Measurements from ENCODE around the gene MT1F.
"Not testable (repeated sequence)": the region's sequence is repeated elsewhere in the genome, so short reads cannot be mapped to it uniquely, and the experiment has no call there.

MT1F gene

GRCh38 chr16:56645838-56646237 lies 11.9 kb upstream of the MT1F start:
- no peak for DNase-seq

DNA sequence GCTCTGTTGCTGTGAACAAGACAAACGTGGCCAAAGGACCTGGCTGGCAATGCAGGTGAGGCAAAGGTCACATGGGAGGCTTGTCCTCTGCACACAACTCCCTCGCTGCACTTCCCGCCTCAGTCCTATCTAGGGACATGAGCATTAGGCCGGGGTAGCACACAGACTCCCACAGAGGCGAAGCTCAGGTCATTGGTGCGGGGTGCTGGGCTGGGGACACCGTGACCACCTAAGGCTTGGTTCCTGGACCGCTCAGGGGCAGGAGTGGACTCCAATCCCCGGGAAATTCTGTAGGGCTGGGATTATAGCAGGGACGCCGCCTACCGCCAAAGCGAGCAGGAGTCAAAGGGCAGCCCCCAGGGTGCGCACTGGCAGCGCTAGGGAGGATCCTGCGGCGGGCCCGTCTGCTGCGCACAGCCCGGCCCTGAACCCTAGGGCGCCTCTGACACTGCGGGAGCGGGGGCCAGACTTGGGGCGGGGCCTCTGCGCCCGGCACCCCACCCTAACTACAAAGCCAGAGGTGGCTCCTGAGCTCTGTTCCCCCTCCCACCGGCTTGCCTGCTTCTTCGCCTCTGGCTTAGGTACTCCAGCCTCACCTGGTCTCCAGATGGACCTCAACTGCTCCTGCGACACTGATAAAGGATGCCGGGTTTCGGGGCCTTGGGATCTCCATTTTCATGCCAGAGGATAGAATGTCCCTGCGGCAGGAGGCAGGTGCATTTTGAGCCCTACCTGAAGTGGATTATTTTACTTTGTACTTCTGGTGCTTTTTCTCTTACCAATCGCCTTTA lies 9.9 kb upstream of the MT1F start:
- DNase-seq, result no peak

DNA sequence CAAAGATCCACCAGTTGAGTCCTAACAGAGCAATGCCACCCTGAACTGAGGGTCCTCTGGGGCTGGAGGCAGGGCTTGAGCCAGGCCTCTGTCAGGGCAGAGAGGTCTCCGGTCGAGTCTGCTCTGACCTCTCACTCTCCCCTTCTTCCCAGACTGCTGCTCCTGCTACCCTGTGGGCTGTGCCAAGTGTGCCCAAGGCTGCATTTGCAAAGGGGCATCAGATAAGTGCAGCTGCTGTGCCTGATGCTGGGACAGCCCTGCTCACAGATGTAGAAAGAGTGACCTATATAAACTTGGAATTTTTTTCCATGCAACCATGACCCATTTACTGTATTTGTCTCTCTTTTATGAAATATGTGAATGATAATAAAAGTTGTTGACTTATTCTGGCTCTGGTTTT lies 8.5 kb upstream of the MT1F start:
- DNase-seq, result no peak

- no peak for DNase-seq
Observed at GRCh38 chr16:56649820-56650219, 7.9 kb upstream of the MT1F start.

DNA sequence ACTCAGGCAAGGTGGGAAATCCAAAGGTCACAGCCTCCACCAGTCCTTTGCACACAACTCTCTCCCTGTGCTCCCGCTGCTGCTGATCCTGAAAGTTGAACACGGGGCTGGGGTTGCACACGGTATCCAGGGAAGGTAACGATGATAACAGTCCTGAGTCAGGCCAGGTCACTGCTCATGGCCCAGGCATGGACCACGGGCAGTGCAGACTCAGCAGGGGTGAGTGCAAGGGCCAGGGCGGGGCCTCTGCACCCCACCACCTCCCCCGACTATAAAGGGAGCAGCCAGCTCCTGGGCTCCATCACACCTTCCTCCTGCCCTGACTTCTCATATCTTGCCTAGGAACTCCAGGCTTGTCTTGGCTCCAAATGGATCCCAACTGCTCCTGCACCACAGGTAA lies 6.2 kb upstream of the MT1F start, which contains the start of gene MT1B:
TSS of gene MT1B (plus strand) at position 301 of the 400 bp plus-strand sequence. CDS start at position 369, 68 bp downstream.
- DNase-seq, result no peak

- no peak for DNase-seq
Observed at GRCh38 chr16:56652600-56652999, 5.2 kb upstream of the MT1F start.

DNA sequence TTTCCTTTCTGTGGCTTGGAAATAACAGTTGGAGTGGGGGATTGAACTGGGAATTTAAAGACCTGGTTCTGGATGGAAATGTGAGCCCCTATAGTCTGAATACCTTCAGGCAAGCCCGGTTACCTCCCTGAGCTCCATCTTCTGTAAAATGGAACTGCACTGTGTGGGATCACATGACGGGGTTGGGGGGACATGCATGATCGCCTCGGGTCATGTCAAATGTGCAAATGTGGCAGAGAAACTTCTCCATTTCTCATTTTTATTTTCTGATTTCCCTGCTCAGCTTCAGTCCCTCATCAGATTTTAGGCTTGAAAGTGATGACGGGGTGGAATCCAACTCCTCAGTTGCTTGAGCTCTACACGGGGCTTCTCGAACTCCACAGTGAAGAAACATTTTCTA lies 4.5 kb upstream of the MT1F start:
- no peak for DNase-seq

GRCh38 chr16:56658327-56658875 lies 642 bp downstream of the MT1F start:
- DNase-seq, result no peak

GRCh38 chr16:56662357-56663354 lies 4.9 kb downstream of the MT1F start:
- DNase-seq, result peak; percentile 30

GRCh38 chr16:56664506-56664905 lies 6.7 kb downstream of the MT1F start:
- no peak for DNase-seq

GRCh38 chr16:56665286-56666261 lies 7.8 kb downstream of the MT1F start:
- DNase-seq, result not testable (repeated sequence)

GRCh38 chr16:56667581-56668571 lies 10.1 kb downstream of the MT1F start, which contains the start of gene MT1G:
Gene MT1G (minus strand): TSS chr16:56668065. CDS start chr16:56667993, 72 bp downstream.
- peak; percentile 46 for DNase-seq

GRCh38 chr16:56669005-56669839 lies 11.5 kb downstream of the MT1F start, which contains the start of gene MT1H:
Gene MT1H (plus strand): TSS chr16:56669814. CDS start chr16:56669885, 71 bp downstream.
- DNase-seq, result no peak

DNA sequence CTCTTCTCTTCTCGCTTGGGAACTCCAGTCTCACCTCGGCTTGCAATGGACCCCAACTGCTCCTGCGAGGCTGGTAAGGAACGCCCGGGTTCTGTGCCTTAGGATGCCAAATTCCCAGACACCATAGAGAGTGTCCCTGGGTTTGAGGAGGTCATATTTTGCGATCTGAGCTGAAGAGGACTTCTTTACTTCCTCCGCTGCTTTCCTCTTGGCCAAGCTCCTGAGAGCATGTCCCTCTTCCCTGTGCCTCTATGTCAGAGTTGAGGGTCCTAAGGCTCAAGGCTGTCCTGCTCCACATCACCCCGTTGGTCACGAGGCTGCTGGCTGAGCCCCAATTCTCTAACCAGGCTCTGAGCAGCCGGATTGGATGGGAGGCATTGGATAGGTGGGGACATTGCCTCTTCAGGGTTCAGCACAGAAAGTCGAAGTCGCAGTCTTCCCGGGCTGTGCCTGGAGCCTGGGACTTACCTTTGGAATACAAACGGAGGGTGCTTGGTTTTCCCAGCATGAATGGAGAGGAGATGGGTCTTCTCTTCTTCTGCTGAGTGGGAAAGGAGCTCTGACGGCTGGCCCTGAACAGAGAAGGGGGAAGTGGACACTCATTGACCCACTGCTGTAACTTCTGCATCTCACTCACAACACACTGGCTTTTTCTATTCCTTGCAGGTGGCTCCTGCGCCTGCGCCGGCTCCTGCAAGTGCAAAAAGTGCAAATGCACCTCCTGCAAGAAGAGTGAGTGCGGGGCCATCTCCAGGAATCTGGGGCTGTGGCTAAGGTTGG lies 12.3 kb downstream of the MT1F start:
- no peak for DNase-seq

DNA sequence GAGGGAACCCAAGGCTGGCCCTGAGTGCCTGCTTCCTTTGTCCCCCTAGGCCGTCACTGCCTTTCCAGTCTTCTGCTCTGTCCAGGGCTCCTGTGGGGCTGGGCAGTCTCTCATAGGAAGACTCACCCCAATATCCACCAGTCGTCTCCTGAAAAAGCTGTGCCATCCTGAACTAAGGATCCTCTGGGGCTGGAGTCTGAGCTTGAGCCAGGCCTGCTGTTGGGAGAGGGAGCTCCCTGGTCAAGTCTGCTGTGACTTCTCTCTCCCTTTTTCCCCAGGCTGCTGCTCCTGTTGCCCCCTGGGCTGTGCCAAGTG lies 12.8 kb downstream of the MT1F start:
- DNase-seq, result no peak

- not testable (repeated sequence) for DNase-seq
Observed at GRCh38 chr16:56671691-56672090, 13.9 kb downstream of the MT1F start.

DNA sequence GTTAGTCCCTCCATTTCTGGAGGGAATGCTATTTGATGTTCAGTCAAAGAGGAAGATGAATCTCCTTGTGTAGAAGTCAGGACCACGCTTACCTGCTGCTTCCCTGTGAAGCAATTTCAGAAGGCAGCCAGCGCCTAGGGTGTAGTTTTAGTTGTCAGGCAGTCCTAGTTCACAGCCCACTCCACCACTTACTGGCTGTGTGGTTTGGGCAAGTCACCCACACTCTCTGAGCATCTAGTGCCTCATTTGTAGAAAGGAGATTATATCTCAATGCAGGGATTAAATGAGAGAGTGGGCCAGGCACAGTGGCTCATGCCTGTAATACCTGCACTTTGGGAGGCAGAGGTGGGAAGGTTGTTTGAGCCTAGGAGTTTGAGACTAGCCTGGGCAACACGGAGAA lies 14.4 kb downstream of the MT1F start:
- DNase-seq, result not testable (repeated sequence)

DNA sequence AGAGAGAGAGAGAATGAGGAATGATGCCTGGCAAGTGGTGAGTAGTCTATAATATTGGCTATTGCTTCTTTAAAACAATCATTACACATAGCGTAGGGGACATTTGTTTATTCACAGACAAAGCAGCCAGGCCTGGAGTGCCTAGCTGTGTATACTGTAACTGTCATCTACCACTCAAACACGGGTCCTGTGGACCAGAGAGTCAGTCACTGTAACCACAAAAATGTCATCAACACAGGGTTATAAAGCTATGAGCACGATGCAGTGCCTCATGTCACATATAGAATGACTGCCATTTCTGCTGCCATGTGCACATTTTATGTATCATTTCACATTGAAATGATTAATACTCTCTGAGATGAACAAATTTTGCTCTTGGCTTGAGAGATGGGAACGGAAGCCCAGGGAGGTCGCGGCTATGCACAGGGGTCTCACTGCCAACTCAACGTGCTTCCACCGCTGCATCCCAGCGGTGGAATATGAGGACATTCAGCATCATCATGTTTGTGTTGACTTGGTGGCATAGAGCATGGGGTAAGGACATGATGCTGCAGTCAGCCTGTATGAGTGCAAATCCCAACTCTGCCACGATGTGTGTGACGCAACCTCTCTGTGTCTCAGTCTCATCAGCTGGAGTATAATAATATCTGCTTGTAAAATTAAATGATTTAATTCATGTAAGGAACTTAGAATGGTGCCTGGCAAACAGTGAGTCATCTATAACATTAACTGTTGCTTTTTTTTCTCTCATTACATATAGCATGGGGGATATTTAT lies 15.2 kb downstream of the MT1F start:
- DNase-seq, result no peak

Measured in EL (cell line).